Caco-2 (cell line): ENCODE measurements around the gene CC2D1B. TPM values are rescaled to one million over a fixed set of nuclear protein-coding genes. Genes with fewer than 3 reads are reported as not detected.

Source experiments
- BruUV-seq: library from RNA; stranded (reverse); fragments of 400-500 nt; replicated peaks from 2 replicates; lab custom pipeline; 2021; lab: Mats Ljungman, UMichigan
- CTCF ChIA-PET: fragments of 300-600 bp; sonication (Branson Sonifier 250); formaldehyde crosslinking; loops from one replicate; lab custom pipeline; 2022; ENCODE audit warnings: antibody characterized with exemption; lab: Charles Lee
- POLR2A ChIA-PET: fragments of 300-600 bp; sonication (Branson Sonifier 250); formaldehyde crosslinking; loops from one replicate; lab custom pipeline; 2022; ENCODE audit warnings: antibody characterized with exemption; lab: Charles Lee
- DNase-seq, 2 experiments: peaks; one replicate each; pipeline versions ENCODE4 v3.0.0 to v3.0.0-alpha.2; 2020 to 2022
- H3K27me3 ChIP-seq: replicated peaks from 2 replicates; pipeline ENCODE4 v1.6.0; 2011; ENCODE audit warnings: low read length; ENCODE audit not compliant: control insufficient read depth, insufficient read depth
- H3K36me3 ChIP-seq: 2 replicates; pipeline ENCODE4 v1.5.1; 2011; ENCODE audit warnings: low read length; ENCODE audit not compliant: control insufficient read depth, insufficient read depth
- H3K4me1 ChIP-seq: fragments of 250-450 bp; sonication (Bioruptor Pico); 2 replicates; pipeline ENCODE4 v1.5.1; 2020; ENCODE audit warnings: mild to moderate bottlenecking
- H3K4me3 ChIP-seq: 2 replicates; pipeline ENCODE4 v1.5.1; 2011; ENCODE audit warnings: low read depth, mild to moderate bottlenecking, control low read depth, low read length
- H3K9me3 ChIP-seq: fragments of 250-450 bp; sonication (Bioruptor Pico); 2 replicates; pipeline ENCODE4 v1.5.1; 2020; ENCODE audit warnings: mild to moderate bottlenecking, moderate library complexity
- H3K27ac Mint-ChIP-seq: one replicate; pipeline ENCODE4 v1.8.0; 2022; ENCODE audit warnings: mixed read lengths; ENCODE audit not compliant: unreplicated experiment
- H3K27me3 Mint-ChIP-seq: one replicate; pipeline ENCODE4 v1.8.0; 2022; ENCODE audit warnings: mixed read lengths; ENCODE audit not compliant: insufficient read depth, unreplicated experiment
- H3K36me3 Mint-ChIP-seq: one replicate; pipeline ENCODE4 v1.8.0; 2022; ENCODE audit warnings: mild to moderate bottlenecking, mixed read lengths; ENCODE audit not compliant: insufficient read depth, unreplicated experiment
- H3K4me1 Mint-ChIP-seq: one replicate; pipeline ENCODE4 v1.8.0; 2022; ENCODE audit warnings: low read depth, mixed read lengths; ENCODE audit not compliant: unreplicated experiment
- H3K4me3 Mint-ChIP-seq: one replicate; pipeline ENCODE4 v1.8.0; 2022; ENCODE audit warnings: mild to moderate bottlenecking, moderate library complexity, mixed read lengths; ENCODE audit not compliant: unreplicated experiment
- H3K9me3 Mint-ChIP-seq: one replicate; pipeline ENCODE4 v1.8.0; 2022; ENCODE audit warnings: mixed read lengths; ENCODE audit not compliant: unreplicated experiment
- CTCF ChIP-seq, 2 experiments: fragments of 200-600 bp in 1 of 2; IDR thresholded peaks; 1 replicate in 1 of 2; 2 replicates in 1 of 2; pipeline versions ENCODE4 v1.5.1 to v1.8.0; 2011 to 2022; ENCODE audit warnings: antibody characterized with exemption in 1 of 2, control low read depth in 1 of 2, inconsistent platforms in 1 of 2, low read depth in 1 of 2, low read length in 1 of 2, mild to moderate bottlenecking in 1 of 2, moderate library complexity in 1 of 2; ENCODE audit not compliant: insufficient read depth in 1 of 2, severe bottlenecking in 1 of 2, unreplicated experiment in 1 of 2
- intact Hi-C: fragments of 100-400 bp; cut with micrococcal nuclease; formaldehyde crosslinking; loops from one replicate; pipeline ENCODE4 v1.10.0; 2022; ENCODE audit not compliant: unreplicated experiment
- total RNA-seq: library from RNA; stranded (reverse); gene quantifications from 2 replicates; pipeline ENCODE4 v1.2.3, GENCODE V29; 2022

CC2D1B gene
- total RNA-seq, 1 experiment from 2014 or later = 31.1 TPM

GRCh38 chr1:52325786-52326185 lies 40.2 kb downstream of the CC2D1B start:
- peaks cover 6% of the 10 kb centered on the region for H3K36me3 Mint-ChIP-seq
- Histone ChIP-seq H3K27me3 (no peaks in the 10 kb centered on the region), H3K4me1 (peaks cover 11% of the 10 kb centered on the region), H3K36me3 (no peaks in the 10 kb centered on the region; the same call in 1 of the 2 replicates), H3K4me3 (no peak overlapping the region), H3K9me3 (no peaks in the 10 kb centered on the region)
- H3K27ac Mint-ChIP-seq = no peak overlapping the region
- H3K9me3 Mint-ChIP-seq = no peaks in the 10 kb centered on the region
- TF ChIP-seq CTCF (IDR thresholded peaks at IDR 0.05; ENCODE audit: insufficient read depth in 1 of 2, low read depth in 1 of 2, low read length in 1 of 2, severe bottlenecking in 1 of 2, unreplicated experiment in 1 of 2) = no peak
- H3K27me3 Mint-ChIP-seq = no peaks in the 10 kb centered on the region
- POLR2A ChIA-PET = no interaction called here
- no peak overlapping the region for H3K4me3 Mint-ChIP-seq
- no TSS peak for BruUV-seq
- DNase-seq = no peak
- H3K4me1 Mint-ChIP-seq = no peaks in the 10 kb centered on the region
- intact Hi-C loops = no loop called here
- CTCF ChIA-PET = no interaction called here

- ChIA-PET POLR2A (no interaction called here), CTCF (no interaction called here)
- TF ChIP-seq CTCF (IDR thresholded peaks at IDR 0.05; ENCODE audit: insufficient read depth in 1 of 2, low read depth in 1 of 2, low read length in 1 of 2, severe bottlenecking in 1 of 2, unreplicated experiment in 1 of 2) = no peak
- peaks cover 6% of the 10 kb centered on the region for H3K36me3 Mint-ChIP-seq
- peaks cover 7% of the 10 kb centered on the region for H3K4me1 ChIP-seq
- H3K27ac Mint-ChIP-seq = no peak overlapping the region
- no peak overlapping the region for H3K4me3 Mint-ChIP-seq
- no peaks in the 10 kb centered on the region for H3K9me3 ChIP-seq
- BruUV-seq = no TSS peak
- H3K9me3 Mint-ChIP-seq = no peaks in the 10 kb centered on the region
- intact Hi-C loops = no loop called here
- no peak overlapping the region for H3K4me3 ChIP-seq
- no peaks in the 10 kb centered on the region; the same call in 1 of the 2 replicates for H3K36me3 ChIP-seq
- no peak for DNase-seq
- H3K27me3 ChIP-seq = no peaks in the 10 kb centered on the region
- no peaks in the 10 kb centered on the region for H3K27me3 Mint-ChIP-seq
- H3K4me1 Mint-ChIP-seq = no peaks in the 10 kb centered on the region
Observed at GRCh38 chr1:52323731-52324130, 42.3 kb downstream of the CC2D1B start.

- ChIA-PET POLR2A (no interaction called here), CTCF (no interaction called here)
- DNase-seq = no peak
- Mint-ChIP-seq H3K36me3 (peaks cover 6% of the 10 kb centered on the region), H3K4me3 (no peak overlapping the region), H3K27ac (no peak overlapping the region), H3K4me1 (no peaks in the 10 kb centered on the region), H3K9me3 (no peaks in the 10 kb centered on the region), H3K27me3 (no peaks in the 10 kb centered on the region)
- no TSS peak for BruUV-seq
- Histone ChIP-seq H3K9me3 (no peaks in the 10 kb centered on the region), H3K36me3 (no peaks in the 10 kb centered on the region; the same call in 1 of the 2 replicates), H3K4me1 (no peaks in the 10 kb centered on the region), H3K4me3 (no peak overlapping the region), H3K27me3 (no peaks in the 10 kb centered on the region)
- no peak for TF ChIP-seq CTCF (IDR thresholded peaks at IDR 0.05; ENCODE audit: insufficient read depth in 1 of 2, low read depth in 1 of 2, low read length in 1 of 2, severe bottlenecking in 1 of 2, unreplicated experiment in 1 of 2)
- intact Hi-C loops = no loop called here
Observed at GRCh38 chr1:52321061-52321460, 44.9 kb downstream of the CC2D1B start.
